Measurements from ENCODE around the gene NOP9. TPM values are rescaled to one million over a fixed set of nuclear protein-coding genes. Genes with fewer than 3 reads are reported as not detected.
A peak's percentile ranks its signal among the peaks of the same experiment; 100 is the strongest.

Gene NOP9
- total and polyA plus RNA-seq, 9 of the 15 experiments (the other 6 are each of a cell fraction or from before 2014, with no cell fraction given), result 1.0 to 27.9 (median 15.1) TPM

DNA sequence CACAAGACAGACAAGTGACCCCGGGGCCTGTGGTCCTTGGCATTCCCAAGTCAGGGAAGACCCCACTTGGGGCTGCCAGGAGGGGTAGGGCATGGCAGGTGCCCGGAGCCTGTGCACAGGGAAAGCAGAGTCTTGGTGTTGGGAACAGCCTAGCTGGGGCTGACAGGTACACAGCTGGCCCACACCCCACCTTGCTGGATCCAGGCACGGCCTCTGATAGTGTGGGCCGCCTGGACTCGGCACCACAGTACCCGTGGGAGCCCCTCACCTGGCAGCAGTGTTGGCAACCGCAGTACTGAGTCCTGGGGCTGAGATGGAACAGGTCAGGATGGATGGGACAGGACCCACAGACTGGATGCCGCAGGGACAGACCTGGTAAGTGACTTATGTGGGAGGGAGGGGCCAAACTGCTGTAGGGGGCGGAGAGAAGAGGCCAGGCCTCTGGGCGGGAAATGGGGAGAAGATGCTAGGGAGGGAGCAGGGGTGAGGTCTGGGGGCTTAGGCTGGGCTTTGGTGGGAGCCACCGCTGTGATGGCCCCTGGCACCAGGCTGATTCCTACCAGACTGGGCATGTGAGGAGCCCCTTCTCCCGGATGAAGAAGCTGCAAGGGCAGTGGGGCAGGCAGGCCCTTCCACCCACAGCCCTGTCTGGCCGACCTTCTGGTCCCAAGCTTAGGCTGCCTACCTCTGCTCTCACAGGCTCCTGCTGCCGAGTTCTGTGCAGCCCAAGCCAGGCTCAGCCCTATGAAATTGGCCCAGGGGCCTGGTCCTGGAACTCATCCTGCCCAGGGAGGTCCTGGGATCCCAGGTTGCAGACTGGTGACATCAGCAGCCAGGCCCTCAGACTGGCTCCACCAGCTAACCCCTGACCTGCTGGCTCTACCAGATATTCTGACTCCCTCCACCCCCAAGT is 36.6 kb upstream of the NOP9 start, which contains the start of gene TGM1 (continued):
- TF ChIP-seq, protein P1, sequence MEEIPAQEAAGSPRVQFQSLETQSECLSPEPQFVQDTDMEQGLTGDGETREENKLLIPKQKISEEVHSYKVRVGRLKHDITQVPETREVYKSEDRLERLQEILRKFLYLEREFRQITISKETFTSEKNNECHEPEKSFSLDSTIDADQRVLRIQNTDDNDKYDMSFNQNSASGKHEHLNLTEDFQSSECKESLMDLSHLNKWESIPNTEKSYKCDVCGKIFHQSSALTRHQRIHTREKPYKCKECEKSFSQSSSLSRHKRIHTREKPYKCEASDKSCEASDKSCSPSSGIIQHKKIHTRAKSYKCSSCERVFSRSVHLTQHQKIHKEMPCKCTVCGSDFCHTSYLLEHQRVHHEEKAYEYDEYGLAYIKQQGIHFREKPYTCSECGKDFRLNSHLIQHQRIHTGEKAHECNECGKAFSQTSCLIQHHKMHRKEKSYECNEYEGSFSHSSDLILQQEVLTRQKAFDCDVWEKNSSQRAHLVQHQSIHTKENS (CRISPR knock-in tag; IDR thresholded peaks at IDR 0.05), result no peak
- no peak for TF ChIP-seq MAFF (IDR thresholded peaks at IDR 0.05; ENCODE audit: low read length)

DNA sequence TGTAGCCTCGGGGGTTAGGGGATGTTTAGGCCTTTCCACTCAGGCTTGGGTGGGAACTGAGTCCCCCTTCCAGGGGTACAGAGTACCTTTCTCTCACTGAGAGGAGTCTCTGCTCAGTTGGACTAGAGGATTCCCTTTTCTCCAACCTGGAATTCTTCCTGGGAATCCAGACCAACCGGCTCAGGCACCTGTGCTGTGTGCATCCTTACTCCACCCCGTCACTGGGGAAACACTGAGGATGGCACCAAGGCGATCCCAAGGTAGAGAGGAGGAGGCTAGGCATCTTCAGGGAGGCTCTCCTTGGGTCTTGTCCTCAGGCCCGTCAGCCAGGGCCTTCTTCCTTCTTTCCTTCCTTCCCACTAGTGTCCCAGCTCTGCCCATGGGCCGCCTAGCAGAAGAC is 35.8 kb upstream of the NOP9 start:
- Histone ChIP-seq H4K20me1 (replicated peaks; ENCODE audit: control insufficient read depth, insufficient read depth, low read length) (no peaks in the 10 kb centered on the region), H3K9ac (ENCODE audit: insufficient read depth in 1 of 2, low read depth in 2 of 2, low read length in 2 of 2) (peak overlapping the region in 1 of 2 experiments; percentile 58; a peak in 1 of 4 replicates), H3K36me3 (ENCODE audit: control insufficient read depth, insufficient read depth, low read length) (no peaks in the 10 kb centered on the region), H3K4me1 (replicated peaks in 1 of 2; ENCODE audit: control insufficient read depth in 2 of 2, insufficient read depth in 2 of 2, low read length in 2 of 2) (peaks cover 0 to 39% of the 10 kb centered on the region in 2 experiments; a peak in 3 of 5 replicates), H3K4me2 (ENCODE audit: insufficient read depth, low read length) (no peak overlapping the region), H3K27ac (ENCODE audit: extremely low read depth, low read depth, low read length) (no peak overlapping the region), H3K27me3 (ENCODE audit: control insufficient read depth in 2 of 2, insufficient read depth in 2 of 2, low read length in 2 of 2) (no peaks in the 10 kb centered on the region), H3K4me3 (no peak overlapping the region), H2AFZ (ENCODE audit: low read depth, low read length) (no peak overlapping the region), H3K9me1 (ENCODE audit: control insufficient read depth, insufficient read depth, low read length) (no peaks in the 10 kb centered on the region), H3K79me2 (ENCODE audit: control insufficient read depth, insufficient read depth, low read length) (no peaks in the 10 kb centered on the region), H3K9me3 (replicated peaks; ENCODE audit: control insufficient read depth, insufficient read depth, low read depth, low read length) (no peaks in the 10 kb centered on the region)
- DNase-seq (ENCODE audit: extremely low read depth in 1 of 4, low spot score in 3 of 4), result no peak
- ATAC-seq, result no peak
- TF ChIP-seq BMI1 (IDR thresholded peaks at IDR 0.05; ENCODE audit: low read length) (no peak), CBX8 (IDR thresholded peaks at IDR 0.05; ENCODE audit: borderline replicate concordance, extremely low read depth, low read depth, low read length, poor library complexity, severe bottlenecking) (no peak), ZKSCAN8 (CRISPR knock-in tag; IDR thresholded peaks at IDR 0.05) (no peak), CBFA2T2 (conservative IDR thresholded peaks at IDR 0.05) (no peak), SP2 (IDR thresholded peaks at IDR 0.05; ENCODE audit: extremely low read depth, low read depth, low read length, poor library complexity, severe bottlenecking) (no peak), PML (IDR thresholded peaks at IDR 0.05; ENCODE audit: low read length) (no peak), ZNF133 (CRISPR knock-in tag; IDR thresholded peaks at IDR 0.05) (no peak), HSF4 (CRISPR knock-in tag; IDR thresholded peaks at IDR 0.05; ENCODE audit: borderline replicate concordance) (no peak)
- TF ChIP-seq, protein P2, sequence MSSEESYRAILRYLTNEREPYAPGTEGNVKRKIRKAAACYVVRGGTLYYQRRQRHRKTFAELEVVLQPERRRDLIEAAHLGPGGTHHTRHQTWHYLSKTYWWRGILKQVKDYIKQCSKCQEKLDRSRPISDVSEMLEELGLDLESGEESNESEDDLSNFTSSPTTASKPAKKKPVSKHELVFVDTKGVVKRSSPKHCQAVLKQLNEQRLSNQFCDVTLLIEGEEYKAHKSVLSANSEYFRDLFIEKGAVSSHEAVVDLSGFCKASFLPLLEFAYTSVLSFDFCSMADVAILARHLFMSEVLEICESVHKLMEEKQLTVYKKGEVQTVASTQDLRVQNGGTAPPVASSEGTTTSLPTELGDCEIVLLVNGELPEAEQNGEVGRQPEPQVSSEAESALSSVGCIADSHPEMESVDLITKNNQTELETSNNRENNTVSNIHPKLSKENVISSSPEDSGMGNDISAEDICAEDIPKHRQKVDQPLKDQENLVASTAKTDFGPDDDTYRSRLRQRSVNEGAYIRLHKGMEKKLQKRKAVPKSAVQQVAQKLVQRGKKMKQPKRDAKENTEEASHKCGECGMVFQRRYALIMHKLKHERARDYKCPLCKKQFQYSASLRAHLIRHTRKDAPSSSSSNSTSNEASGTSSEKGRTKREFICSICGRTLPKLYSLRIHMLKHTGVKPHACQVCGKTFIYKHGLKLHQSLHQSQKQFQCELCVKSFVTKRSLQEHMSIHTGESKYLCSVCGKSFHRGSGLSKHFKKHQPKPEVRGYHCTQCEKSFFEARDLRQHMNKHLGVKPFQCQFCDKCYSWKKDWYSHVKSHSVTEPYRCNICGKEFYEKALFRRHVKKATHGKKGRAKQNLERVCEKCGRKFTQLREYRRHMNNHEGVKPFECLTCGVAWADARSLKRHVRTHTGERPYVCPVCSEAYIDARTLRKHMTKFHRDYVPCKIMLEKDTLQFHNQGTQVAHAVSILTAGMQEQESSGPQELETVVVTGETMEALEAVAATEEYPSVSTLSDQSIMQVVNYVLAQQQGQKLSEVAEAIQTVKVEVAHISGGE (CRISPR knock-in tag; IDR thresholded peaks at IDR 0.05), result no peak
- TF ChIP-seq, protein P3, sequence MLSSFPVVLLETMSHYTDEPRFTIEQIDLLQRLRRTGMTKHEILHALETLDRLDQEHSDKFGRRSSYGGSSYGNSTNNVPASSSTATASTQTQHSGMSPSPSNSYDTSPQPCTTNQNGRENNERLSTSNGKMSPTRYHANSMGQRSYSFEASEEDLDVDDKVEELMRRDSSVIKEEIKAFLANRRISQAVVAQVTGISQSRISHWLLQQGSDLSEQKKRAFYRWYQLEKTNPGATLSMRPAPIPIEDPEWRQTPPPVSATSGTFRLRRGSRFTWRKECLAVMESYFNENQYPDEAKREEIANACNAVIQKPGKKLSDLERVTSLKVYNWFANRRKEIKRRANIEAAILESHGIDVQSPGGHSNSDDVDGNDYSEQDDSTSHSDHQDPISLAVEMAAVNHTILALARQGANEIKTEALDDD (IDR thresholded peaks at IDR 0.05), result no peak
- in situ Hi-C loops (cut with MboI) (no loop called here), intact Hi-C loops (cut with micrococcal nuclease) (no loop called here)
- ChIA-PET POLR2A (interaction anchor here (0.6 to 1.1 kb wide), 4 partner anchors 13 to 181 kb away, joined by 3 to 5 read pairs (median 3); no protein-coding TSS in a partner anchor), CTCF (ENCODE audit: low intra/inter-chr PET ratio) (no interaction called here)
- no TSS peak for BruUV-seq (replicated peaks)
- 52% methylated on average over 5 of the region's 6 CpGs for WGBS (ENCODE audit: insufficient coverage, low coverage, missing lambda C conversion rate)
- no peak for FAIRE-seq
